SKM-1 (cell line): ENCODE measurements around the gene DRC1.

ENCODE experiments used
- DNase-seq: peaks from one replicate; lab custom pipeline; 2025; ENCODE audit not compliant: unreplicated experiment; lab: John Stamatoyannopoulos, UW

Gene DRC1

GRCh38 chr2:26442707-26443106 lies 41.0 kb downstream of the DRC1 start:
- DNase-seq, result no peak

- no peak for DNase-seq
Measured at GRCh38 chr2:26444236-26444635, 42.5 kb downstream of the DRC1 start.

- no peak for DNase-seq
Measured at GRCh38 chr2:26448651-26449050, 46.9 kb downstream of the DRC1 start.

GRCh38 chr2:26449278-26450030 lies 47.7 kb downstream of the DRC1 start:
- no peak for DNase-seq

- DNase-seq, result no peak
Measured at GRCh38 chr2:26450031-26450635, 48.4 kb downstream of the DRC1 start.

- DNase-seq, result no peak
Measured at GRCh38 chr2:26451700-26452099, 50.0 kb downstream of the DRC1 start.

- no peak for DNase-seq
Measured at GRCh38 chr2:26453421-26454329, 52.0 kb downstream of the DRC1 start.

- DNase-seq, result no peak
Measured at GRCh38 chr2:26454561-26455001, 52.9 kb downstream of the DRC1 start.

- DNase-seq, result no peak
Measured at GRCh38 chr2:26455037-26455669, 53.4 kb downstream of the DRC1 start.

GRCh38 chr2:26455670-26456439 lies 54.1 kb downstream of the DRC1 start:
- peak; percentile 34 for DNase-seq

GRCh38 chr2:26456440-26457250 lies 54.9 kb downstream of the DRC1 start:
- DNase-seq, result no peak

- DNase-seq, result no peak
Measured at GRCh38 chr2:26457251-26457666, 55.5 kb downstream of the DRC1 start.

GRCh38 chr2:26457695-26458364 lies 56.1 kb downstream of the DRC1 start:
- no peak for DNase-seq

GRCh38 chr2:26458365-26459042 lies 56.8 kb downstream of the DRC1 start:
- no peak for DNase-seq

- DNase-seq, result no peak
Measured at GRCh38 chr2:26459991-26460612, 58.4 kb downstream of the DRC1 start.

GRCh38 chr2:26460613-26461031 lies 58.9 kb downstream of the DRC1 start:
- no peak for DNase-seq

- DNase-seq, result no peak
Measured at GRCh38 chr2:26461601-26462023, 59.9 kb downstream of the DRC1 start.

- DNase-seq, result no peak
Measured at GRCh38 chr2:26462100-26462499, 60.4 kb downstream of the DRC1 start.
